Activated T-cell treated with anti-CD3 and anti-CD28 coated beads, Interleukin-2, amount 50 U/mL, for 4 hours (primary cell): ENCODE results near the gene OR2AG2. TPM values are rescaled to one million over a fixed set of nuclear protein-coding genes. Genes with fewer than 3 reads are reported as not detected.
"Not testable (repeated sequence)": the region's sequence is repeated elsewhere in the genome, so short reads cannot be mapped to it uniquely, and the experiment has no call there.

Experiments used
- ATAC-seq, 2 donors: fragments of 200-7000 bp; cut with Tn5 transposase; one replicate each; pipeline ENCODE4 v1.10.0; 2021
- DNase-seq: peaks from one replicate; pipeline ENCODE4 v3.0.0-alpha.2; 2020
- H3K27me3 Mint-ChIP-seq: one replicate; pipeline ENCODE4 v1.8.0; 2021; ENCODE audit warnings: low read depth, mixed read lengths
- H3K36me3 Mint-ChIP-seq: one replicate; pipeline ENCODE4 v1.8.0; 2022; ENCODE audit warnings: mixed read lengths; ENCODE audit not compliant: insufficient read depth
- H3K4me1 Mint-ChIP-seq: one replicate; pipeline ENCODE4 v1.8.0; 2021; ENCODE audit warnings: low read depth, mixed read lengths
- H3K4me3 Mint-ChIP-seq: one replicate; pipeline ENCODE4 v1.8.0; 2021; ENCODE audit warnings: mild to moderate bottlenecking, moderate library complexity, mixed read lengths
- H3K9me3 Mint-ChIP-seq: one replicate; pipeline ENCODE4 v1.8.0; 2021; ENCODE audit warnings: mixed read lengths
- total RNA-seq, 3 donors: library from RNA; stranded (reverse); gene quantifications; one replicate each; pipeline ENCODE4 v1.2.1, GENCODE V29; 2021

Gene OR2AG2
- under 1 TPM in 1 of 3 donors, not detected in 2; 0.16 TPM for total RNA-seq

DNA sequence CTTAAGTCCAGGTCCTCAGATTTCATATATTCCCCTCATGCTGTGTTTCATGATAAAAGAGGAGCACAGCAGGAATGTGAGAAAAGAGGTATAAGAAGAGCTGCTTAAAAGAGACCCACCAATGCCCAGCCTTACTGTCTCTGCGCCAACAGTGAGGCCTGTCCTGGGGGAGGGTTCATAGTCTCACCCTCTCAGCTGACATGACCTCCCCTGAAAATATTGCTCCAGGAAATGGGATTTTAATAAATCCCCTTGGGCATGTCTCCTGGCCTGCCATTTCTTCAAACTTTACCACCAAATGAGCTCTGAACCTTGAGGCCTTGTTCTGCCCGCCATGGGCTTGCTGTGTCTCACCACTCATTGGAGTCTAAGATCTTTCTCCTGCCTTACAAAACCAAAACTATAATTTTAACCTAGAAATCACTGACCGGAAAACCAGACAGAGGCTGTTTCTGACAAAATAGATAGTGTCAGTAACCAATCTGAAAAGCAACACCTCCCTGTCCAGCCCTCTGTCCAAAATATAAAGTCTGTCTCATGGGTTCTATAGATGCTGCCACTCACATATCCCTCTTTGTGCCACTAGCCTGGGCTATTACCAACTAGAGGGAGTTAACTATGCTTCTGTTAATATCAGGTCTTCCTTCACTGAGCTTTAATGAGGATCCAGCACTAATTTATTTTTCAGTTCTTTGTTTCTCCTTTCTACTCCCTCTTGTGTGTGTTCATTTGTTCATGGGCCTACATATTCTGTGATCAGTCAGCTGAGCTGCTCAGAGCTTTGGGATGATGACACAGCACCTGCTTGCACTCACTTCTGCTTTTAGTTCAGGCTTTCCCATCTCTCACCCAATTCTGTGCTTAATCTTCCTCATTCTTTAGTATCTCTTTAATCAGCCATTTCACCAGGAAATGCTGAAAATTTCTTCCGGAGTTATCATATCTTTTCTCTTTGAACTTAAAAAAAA lies at the start of gene OR2AG2:
TSS of gene OR2AG2 (minus strand) at position 51 of the 968 bp plus-strand sequence. CDS start 3,019 bp downstream, outside the sequence.
- Mint-ChIP-seq H3K4me3 (no peak within 1 kb of the TSS), H3K27me3 (peaks cover 5% of the 10 kb centered on the region), H3K9me3 (no peaks in the 10 kb centered on the region), H3K4me1 (no peaks in the 10 kb centered on the region), H3K36me3 (no peaks in the 10 kb centered on the region)
- ATAC-seq = no peak
- no peak for DNase-seq

DNA sequence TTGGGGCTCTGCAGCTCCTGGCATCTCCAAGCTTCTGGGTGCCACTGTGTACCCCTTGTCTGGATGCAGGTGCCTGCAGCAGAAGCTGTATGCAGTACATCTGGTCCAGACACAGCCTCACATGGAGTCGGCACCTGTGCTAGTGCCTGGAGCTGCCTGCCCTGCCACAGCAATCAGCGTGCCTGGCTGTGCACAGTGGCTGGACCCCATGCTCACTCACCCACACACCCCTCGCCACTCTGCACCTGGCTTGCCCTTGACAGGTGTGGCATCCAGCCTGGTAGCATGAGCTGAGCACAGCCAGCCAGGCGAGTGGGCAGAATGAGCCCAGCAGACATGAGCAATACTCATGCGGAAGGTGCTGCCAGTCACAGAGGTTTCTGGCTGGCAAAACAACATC lies 47.2 kb upstream of the OR2AG2 start:
- ATAC-seq (no peak), DNase-seq (no peak)
- Mint-ChIP-seq H3K27me3 (peaks cover 19% of the 10 kb centered on the region), H3K4me3 (no peak overlapping the region), H3K9me3 (peaks cover 4% of the 10 kb centered on the region), H3K36me3 (no peaks in the 10 kb centered on the region), H3K4me1 (no peaks in the 10 kb centered on the region)

DNA sequence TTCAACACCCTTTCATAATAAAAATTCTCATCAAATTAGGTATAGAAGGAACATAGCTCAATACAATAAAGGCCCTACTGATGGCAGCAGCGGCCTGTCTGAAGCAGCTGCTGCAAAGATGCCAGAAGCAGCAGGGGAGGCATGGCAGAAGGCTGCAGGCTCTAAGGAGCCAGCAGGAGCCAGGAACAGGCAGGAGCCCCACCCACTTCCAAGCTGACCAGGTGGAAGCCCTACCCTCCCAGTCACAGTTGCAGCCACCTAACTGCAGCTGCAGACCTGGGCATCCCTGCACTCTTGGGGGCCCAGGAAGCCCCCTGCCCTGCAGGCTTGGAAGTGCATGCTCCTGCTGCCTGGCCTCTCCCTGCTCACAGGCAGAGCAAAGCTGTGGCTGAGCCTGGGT lies 45.9 kb upstream of the OR2AG2 start:
- DNase-seq (no peak), ATAC-seq (no peak)
- Mint-ChIP-seq H3K36me3 (no peaks in the 10 kb centered on the region), H3K4me1 (no peaks in the 10 kb centered on the region), H3K27me3 (peaks cover 23% of the 10 kb centered on the region), H3K9me3 (peaks cover 4% of the 10 kb centered on the region), H3K4me3 (no peak overlapping the region)

DNA sequence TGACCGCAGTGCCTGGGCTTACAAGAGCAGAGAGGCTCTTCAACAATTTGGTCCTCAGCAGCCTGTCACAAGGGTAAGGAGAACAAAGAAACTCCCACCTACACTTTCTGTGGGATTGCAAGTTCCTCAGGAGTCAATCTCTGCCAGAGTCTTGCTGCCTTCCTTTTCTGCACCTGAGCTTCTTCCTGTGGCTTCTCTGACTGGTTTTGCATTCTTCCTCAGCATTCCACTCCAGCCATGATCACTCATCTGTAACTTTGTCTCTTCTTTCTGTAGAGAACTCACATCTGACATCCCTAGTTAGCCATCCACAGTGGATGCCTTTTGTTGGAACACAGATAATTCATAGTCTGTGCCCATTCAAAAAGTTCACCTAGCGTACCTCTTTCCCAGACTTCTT lies 41.9 kb upstream of the OR2AG2 start:
- Mint-ChIP-seq H3K4me1 (no peaks in the 10 kb centered on the region), H3K27me3 (peaks cover 37% of the 10 kb centered on the region), H3K4me3 (no peak overlapping the region), H3K9me3 (no peaks in the 10 kb centered on the region), H3K36me3 (no peaks in the 10 kb centered on the region)
- DNase-seq (no peak), ATAC-seq (no peak)

- peaks cover 44% of the 10 kb centered on the region for H3K27me3 Mint-ChIP-seq
- H3K4me3 Mint-ChIP-seq = no peak overlapping the region
- peak; percentile 75 to 80 for ATAC-seq
- DNase-seq = peak; percentile 16
- no peaks in the 10 kb centered on the region for H3K4me1 Mint-ChIP-seq
- H3K9me3 Mint-ChIP-seq = no peaks in the 10 kb centered on the region
- no peaks in the 10 kb centered on the region for H3K36me3 Mint-ChIP-seq
Observed at GRCh38 chr11:6812390-6813005, 40.7 kb upstream of the OR2AG2 start.

GRCh38 chr11:6801075-6801474 lies 29.3 kb upstream of the OR2AG2 start:
- not testable (repeated sequence) for H3K9me3 Mint-ChIP-seq, ATAC-seq, H3K4me1 Mint-ChIP-seq, DNase-seq, H3K27me3 Mint-ChIP-seq, H3K4me3 Mint-ChIP-seq, H3K36me3 Mint-ChIP-seq

DNA sequence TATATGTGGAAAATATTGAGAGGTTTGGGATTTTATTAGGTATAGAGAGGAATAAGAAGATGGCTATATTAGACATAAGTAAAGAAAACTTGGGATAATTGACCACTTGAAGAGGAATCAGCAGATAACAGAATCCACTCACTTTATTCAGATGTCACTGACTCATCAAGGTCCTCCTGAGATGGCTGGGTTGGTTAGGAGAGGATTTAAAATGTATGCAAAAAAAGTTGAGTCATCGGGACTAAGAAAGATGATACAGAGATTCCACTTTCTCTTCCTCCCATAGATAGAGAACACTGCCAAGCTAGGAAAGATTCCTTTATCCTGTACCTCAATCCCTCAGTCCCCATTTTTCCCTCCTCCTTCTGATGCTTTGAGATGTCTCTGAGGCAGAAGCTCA lies 27.6 kb upstream of the OR2AG2 start, which contains the start of gene OR6A2:
TSS of gene OR6A2 (minus strand) at position 288 of the 400 bp plus-strand sequence. CDS start 3,981 bp downstream, outside the sequence.
- H3K9me3 Mint-ChIP-seq = peaks cover 8% of the 10 kb centered on the region
- no peaks in the 10 kb centered on the region for H3K36me3 Mint-ChIP-seq
- no peaks in the 10 kb centered on the region for H3K27me3 Mint-ChIP-seq
- ATAC-seq (no peak), DNase-seq (no peak)
- H3K4me3 Mint-ChIP-seq = no peak within 1 kb of the TSS
- no peaks in the 10 kb centered on the region for H3K4me1 Mint-ChIP-seq

DNA sequence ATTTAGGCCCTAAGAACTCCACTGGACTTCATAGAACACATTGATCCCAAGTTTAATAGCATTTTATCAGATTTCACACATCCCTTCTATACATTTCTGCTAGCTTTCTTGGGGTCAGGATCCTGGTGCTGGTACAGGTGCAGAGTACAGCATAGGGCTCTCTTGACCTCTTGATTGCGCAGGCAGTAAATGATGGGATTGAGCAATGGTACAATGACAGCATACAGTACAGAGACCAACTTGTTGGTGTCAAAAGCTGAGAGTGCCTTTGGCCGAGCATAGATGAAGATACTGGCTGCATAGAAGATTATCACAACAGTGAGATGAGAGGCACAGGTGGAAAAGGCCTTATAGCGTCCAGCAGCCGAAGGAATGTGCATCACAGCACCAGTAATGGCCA lies 22.9 kb upstream of the OR2AG2 start:
- no peak for ATAC-seq
- H3K27me3 Mint-ChIP-seq = no peaks in the 10 kb centered on the region
- no peak overlapping the region for H3K4me3 Mint-ChIP-seq
- no peaks in the 10 kb centered on the region for H3K4me1 Mint-ChIP-seq
- no peaks in the 10 kb centered on the region for H3K9me3 Mint-ChIP-seq
- no peaks in the 10 kb centered on the region for H3K36me3 Mint-ChIP-seq
- no peak for DNase-seq

DNA sequence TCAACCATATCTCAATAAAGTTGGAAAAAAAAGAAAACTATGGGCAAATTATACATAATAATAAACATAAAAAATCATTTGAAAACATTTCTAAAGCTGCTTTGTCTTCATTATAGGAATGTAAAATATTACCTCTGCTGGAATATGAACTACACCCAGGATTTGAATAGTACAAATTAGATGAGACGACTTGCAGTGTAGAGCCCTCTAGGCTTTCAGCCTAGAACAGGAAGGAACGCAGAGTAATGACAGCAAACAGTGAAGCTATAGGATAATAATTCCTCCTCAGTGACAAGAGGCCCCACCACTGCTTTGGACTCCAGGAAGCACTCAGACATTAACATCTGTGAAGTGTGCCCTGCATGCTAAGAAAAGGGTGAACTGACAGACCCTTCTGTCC lies 18.8 kb upstream of the OR2AG2 start:
- ATAC-seq = no peak
- H3K4me3 Mint-ChIP-seq = no peak overlapping the region
- H3K27me3 Mint-ChIP-seq = peaks cover 9% of the 10 kb centered on the region
- H3K9me3 Mint-ChIP-seq = no peaks in the 10 kb centered on the region
- H3K4me1 Mint-ChIP-seq = no peaks in the 10 kb centered on the region
- no peak for DNase-seq
- H3K36me3 Mint-ChIP-seq = no peaks in the 10 kb centered on the region

- DNase-seq (no peak), ATAC-seq (no peak)
- no peaks in the 10 kb centered on the region for H3K4me1 Mint-ChIP-seq
- H3K27me3 Mint-ChIP-seq = peaks cover 18% of the 10 kb centered on the region
- no peak within 1 kb of the TSS for H3K4me3 Mint-ChIP-seq
- peaks cover 2% of the 10 kb centered on the region for H3K36me3 Mint-ChIP-seq
- no peaks in the 10 kb centered on the region for H3K9me3 Mint-ChIP-seq
Observed at GRCh38 chr11:6782720-6783119, 10.9 kb upstream of the OR2AG2 start, which contains the start of gene OR2AG1. Gene OR2AG1 (plus strand): TSS chr11:6783020. CDS start chr11:6785038, 2,018 bp downstream.

DNA sequence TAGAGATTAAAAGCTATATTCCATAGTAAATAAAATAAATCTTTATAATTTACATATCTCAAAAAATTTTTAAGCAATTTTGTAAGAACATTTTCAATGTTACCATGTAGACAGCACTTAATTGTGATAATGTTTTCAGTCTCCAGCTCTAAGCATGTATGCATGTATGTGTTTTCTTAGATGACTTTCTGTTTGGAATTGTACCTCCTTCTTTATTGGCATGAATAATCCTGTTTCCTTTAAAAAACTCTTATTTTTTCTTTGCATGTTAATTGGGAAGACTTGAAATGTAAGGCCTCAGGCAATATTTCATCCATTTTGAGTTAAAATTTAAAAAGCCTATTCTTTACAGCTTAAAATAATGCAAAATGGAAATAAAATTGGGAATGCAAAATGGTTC lies 9.1 kb upstream of the OR2AG2 start:
- ATAC-seq (no peak), DNase-seq (no peak)
- Mint-ChIP-seq H3K4me3 (no peak overlapping the region), H3K27me3 (peaks cover 19% of the 10 kb centered on the region), H3K36me3 (peaks cover 2% of the 10 kb centered on the region), H3K9me3 (no peaks in the 10 kb centered on the region), H3K4me1 (no peaks in the 10 kb centered on the region)

DNA sequence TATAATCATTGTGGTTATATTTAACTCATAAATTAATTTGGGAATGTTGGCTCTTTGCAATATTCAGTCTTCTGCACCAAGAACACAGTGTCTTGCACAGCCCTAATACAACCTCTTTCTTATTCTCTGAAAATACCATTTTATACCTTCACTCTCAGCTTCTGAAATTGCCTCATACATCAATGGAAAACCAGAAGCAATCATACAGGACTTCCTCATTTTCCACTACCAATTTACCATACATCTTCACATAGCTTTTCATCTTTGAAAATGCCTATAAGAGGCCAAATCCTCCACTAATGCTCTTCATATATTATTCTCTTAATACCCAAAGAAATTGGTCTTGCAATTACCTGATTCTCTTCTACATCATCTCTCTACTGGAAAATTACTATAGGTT lies 6.7 kb upstream of the OR2AG2 start:
- no peak overlapping the region for H3K4me3 Mint-ChIP-seq
- ATAC-seq (no peak), DNase-seq (no peak)
- no peaks in the 10 kb centered on the region for H3K4me1 Mint-ChIP-seq
- peaks cover 2% of the 10 kb centered on the region for H3K36me3 Mint-ChIP-seq
- H3K27me3 Mint-ChIP-seq = peaks cover 16% of the 10 kb centered on the region
- H3K9me3 Mint-ChIP-seq = no peaks in the 10 kb centered on the region

DNA sequence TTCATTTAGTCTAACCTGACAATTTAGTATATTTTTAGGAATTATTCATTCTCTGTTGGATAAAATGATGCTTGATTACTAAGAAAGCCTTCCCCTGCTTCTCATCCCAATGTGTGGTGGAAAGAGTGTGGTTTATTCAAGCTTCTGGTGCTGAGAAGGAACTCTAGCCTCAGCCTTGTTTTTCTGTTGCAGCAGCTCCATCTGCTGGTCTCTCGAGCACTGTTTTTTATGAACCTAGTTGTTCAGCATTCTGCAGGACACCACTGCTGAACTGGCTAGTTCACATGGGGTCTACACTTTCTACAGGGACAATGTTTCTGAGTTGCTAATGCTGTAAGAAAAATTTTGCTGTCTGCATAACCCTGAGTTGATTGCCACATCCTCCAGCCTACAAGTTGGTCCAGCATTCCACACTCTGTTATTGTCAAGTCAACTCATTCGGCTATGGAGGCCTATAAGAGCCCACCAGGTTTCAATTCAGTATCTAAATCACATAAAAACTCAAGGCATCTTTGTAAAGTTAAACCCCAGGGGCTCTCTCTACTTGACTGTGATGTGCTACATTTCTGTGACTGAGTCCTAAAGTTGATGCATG lies 14.3 kb downstream of the OR2AG2 start:
- ATAC-seq (peak; percentile 76 to 88), DNase-seq (peak; percentile 49)
- Mint-ChIP-seq H3K4me3 (no peak overlapping the region), H3K9me3 (no peaks in the 10 kb centered on the region), H3K36me3 (no peaks in the 10 kb centered on the region), H3K4me1 (peaks cover 7% of the 10 kb centered on the region), H3K27me3 (peaks cover 6% of the 10 kb centered on the region)

GRCh38 chr11:6755953-6756347 lies 15.8 kb downstream of the OR2AG2 start:
- ATAC-seq = no peak
- Mint-ChIP-seq H3K4me1 (peaks cover 7% of the 10 kb centered on the region), H3K4me3 (no peak overlapping the region), H3K27me3 (peaks cover 2% of the 10 kb centered on the region), H3K9me3 (no peaks in the 10 kb centered on the region), H3K36me3 (no peaks in the 10 kb centered on the region)
- no peak for DNase-seq
